ENCODE measurements around the gene BEST1. TPM values are rescaled to one million over a fixed set of nuclear protein-coding genes. Genes with fewer than 3 reads are reported as not detected.

The BEST1 gene
- total and polyA plus RNA-seq, 2 of the 13 experiments (the other 11 are each of a cell fraction or from before 2014, with no cell fraction given), result 0.09 to 0.65 TPM

- TF ChIP-seq ZNF574 (CRISPR knock-in tag; IDR thresholded peaks at IDR 0.05) (peak; percentile 51), JUN (CRISPR knock-in tag; IDR thresholded peaks at IDR 0.05) (0 out of 2 replicates have a peak, but pooled peaks have one; percentile 33), ZNF468 (CRISPR knock-in tag; IDR thresholded peaks at IDR 0.05) (no peak), FOXJ3 (CRISPR knock-in tag; IDR thresholded peaks at IDR 0.05; ENCODE audit: borderline replicate concordance) (peak; percentile 62; the same call in 1 of the 2 replicates), HDAC1 (CRISPR knock-in tag; IDR thresholded peaks at IDR 0.05) (peak; percentile 63; the same call in 1 of the 2 replicates), ZNF224 (CRISPR knock-in tag; IDR thresholded peaks at IDR 0.05) (no peak), FOXC1 (CRISPR knock-in tag; IDR thresholded peaks at IDR 0.05; ENCODE audit: borderline replicate concordance) (no peak), CEBPG (CRISPR knock-in tag; IDR thresholded peaks at IDR 0.05) (peak; percentile 84), ZBTB38 (CRISPR knock-in tag; IDR thresholded peaks at IDR 0.05) (peak; percentile 23; the same call in 1 of the 2 replicates)
- TF ChIP-seq, protein P1, sequence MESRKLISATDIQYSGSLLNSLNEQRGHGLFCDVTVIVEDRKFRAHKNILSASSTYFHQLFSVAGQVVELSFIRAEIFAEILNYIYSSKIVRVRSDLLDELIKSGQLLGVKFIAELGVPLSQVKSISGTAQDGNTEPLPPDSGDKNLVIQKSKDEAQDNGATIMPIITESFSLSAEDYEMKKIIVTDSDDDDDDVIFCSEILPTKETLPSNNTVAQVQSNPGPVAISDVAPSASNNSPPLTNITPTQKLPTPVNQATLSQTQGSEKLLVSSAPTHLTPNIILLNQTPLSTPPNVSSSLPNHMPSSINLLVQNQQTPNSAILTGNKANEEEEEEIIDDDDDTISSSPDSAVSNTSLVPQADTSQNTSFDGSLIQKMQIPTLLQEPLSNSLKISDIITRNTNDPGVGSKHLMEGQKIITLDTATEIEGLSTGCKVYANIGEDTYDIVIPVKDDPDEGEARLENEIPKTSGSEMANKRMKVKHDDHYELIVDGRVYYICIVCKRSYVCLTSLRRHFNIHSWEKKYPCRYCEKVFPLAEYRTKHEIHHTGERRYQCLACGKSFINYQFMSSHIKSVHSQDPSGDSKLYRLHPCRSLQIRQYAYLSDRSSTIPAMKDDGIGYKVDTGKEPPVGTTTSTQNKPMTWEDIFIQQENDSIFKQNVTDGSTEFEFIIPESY (CRISPR knock-in tag; IDR thresholded peaks at IDR 0.05), result 0 out of 2 replicates have a peak, but pooled peaks have one; percentile 19
- TF ChIP-seq, protein P2, sequence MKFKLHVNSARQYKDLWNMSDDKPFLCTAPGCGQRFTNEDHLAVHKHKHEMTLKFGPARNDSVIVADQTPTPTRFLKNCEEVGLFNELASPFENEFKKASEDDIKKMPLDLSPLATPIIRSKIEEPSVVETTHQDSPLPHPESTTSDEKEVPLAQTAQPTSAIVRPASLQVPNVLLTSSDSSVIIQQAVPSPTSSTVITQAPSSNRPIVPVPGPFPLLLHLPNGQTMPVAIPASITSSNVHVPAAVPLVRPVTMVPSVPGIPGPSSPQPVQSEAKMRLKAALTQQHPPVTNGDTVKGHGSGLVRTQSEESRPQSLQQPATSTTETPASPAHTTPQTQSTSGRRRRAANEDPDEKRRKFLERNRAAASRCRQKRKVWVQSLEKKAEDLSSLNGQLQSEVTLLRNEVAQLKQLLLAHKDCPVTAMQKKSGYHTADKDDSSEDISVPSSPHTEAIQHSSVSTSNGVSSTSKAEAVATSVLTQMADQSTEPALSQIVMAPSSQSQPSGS (CRISPR knock-in tag; IDR thresholded peaks at IDR 0.05), result peak; percentile 46; the same call in 1 of the 2 replicates
- TF ChIP-seq, protein P3, sequence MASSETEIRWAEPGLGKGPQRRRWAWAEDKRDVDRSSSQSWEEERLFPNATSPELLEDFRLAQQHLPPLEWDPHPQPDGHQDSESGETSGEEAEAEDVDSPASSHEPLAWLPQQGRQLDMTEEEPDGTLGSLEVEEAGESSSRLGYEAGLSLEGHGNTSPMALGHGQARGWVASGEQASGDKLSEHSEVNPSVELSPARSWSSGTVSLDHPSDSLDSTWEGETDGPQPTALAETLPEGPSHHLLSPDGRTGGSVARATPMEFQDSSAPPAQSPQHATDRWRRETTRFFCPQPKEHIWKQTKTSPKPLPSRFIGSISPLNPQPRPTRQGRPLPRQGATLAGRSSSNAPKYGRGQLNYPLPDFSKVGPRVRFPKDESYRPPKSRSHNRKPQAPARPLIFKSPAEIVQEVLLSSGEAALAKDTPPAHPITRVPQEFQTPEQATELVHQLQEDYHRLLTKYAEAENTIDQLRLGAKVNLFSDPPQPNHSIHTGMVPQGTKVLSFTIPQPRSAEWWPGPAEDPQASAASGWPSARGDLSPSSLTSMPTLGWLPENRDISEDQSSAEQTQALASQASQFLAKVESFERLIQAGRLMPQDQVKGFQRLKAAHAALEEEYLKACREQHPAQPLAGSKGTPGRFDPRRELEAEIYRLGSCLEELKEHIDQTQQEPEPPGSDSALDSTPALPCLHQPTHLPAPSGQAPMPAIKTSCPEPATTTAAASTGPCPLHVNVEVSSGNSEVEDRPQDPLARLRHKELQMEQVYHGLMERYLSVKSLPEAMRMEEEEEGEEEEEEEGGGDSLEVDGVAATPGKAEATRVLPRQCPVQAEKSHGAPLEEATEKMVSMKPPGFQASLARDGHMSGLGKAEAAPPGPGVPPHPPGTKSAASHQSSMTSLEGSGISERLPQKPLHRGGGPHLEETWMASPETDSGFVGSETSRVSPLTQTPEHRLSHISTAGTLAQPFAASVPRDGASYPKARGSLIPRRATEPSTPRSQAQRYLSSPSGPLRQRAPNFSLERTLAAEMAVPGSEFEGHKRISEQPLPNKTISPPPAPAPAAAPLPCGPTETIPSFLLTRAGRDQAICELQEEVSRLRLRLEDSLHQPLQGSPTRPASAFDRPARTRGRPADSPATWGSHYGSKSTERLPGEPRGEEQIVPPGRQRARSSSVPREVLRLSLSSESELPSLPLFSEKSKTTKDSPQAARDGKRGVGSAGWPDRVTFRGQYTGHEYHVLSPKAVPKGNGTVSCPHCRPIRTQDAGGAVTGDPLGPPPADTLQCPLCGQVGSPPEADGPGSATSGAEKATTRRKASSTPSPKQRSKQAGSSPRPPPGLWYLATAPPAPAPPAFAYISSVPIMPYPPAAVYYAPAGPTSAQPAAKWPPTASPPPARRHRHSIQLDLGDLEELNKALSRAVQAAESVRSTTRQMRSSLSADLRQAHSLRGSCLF (CRISPR knock-in tag; IDR thresholded peaks at IDR 0.05; ENCODE audit: borderline replicate concordance), result no peak
- TF ChIP-seq, protein P4, sequence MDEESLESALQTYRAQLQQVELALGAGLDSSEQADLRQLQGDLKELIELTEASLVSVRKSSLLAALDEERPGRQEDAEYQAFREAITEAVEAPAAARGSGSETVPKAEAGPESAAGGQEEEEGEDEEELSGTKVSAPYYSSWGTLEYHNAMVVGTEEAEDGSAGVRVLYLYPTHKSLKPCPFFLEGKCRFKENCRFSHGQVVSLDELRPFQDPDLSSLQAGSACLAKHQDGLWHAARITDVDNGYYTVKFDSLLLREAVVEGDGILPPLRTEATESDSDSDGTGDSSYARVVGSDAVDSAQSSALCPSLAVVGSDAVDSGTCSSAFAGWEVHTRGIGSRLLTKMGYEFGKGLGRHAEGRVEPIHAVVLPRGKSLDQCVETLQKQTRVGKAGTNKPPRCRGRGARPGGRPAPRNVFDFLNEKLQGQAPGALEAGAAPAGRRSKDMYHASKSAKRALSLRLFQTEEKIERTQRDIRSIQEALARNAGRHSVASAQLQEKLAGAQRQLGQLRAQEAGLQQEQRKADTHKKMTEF (CRISPR knock-in tag; IDR thresholded peaks at IDR 0.05), result peak; percentile 57; the same call in 1 of the 2 replicates
Measured at GRCh38 chr11:62001450-62002191, 51.5 kb downstream of the BEST1 start (continued).
